Effector memory CD4-positive, alpha-beta T cell (primary cell): ENCODE data around the gene VEZT.
"Not testable (repeated sequence)": the region's sequence is repeated elsewhere in the genome, so short reads cannot be mapped to it uniquely, and the experiment has no call there.

ENCODE experiments used
- DNase-seq, 3 donors: peaks; one replicate each; pipeline ENCODE4 v3.0.0-alpha.2; 2020
- H3K27ac ChIP-seq: 2 replicates; pipeline ENCODE4 v1.7.0; 2013; ENCODE audit warnings: mild to moderate bottlenecking, low read length, moderate library complexity; ENCODE audit not compliant: insufficient read depth, poor library complexity, severe bottlenecking
- H3K27me3 ChIP-seq: replicated peaks from 2 replicates; pipeline ENCODE4 v1.7.0; 2013; ENCODE audit warnings: mild to moderate bottlenecking, low read length; ENCODE audit not compliant: insufficient read depth, control insufficient read depth, poor library complexity, severe bottlenecking
- H3K36me3 ChIP-seq: 2 replicates; pipeline ENCODE4 v1.7.0; 2013; ENCODE audit warnings: mild to moderate bottlenecking, low read length, moderate library complexity; ENCODE audit not compliant: control insufficient read depth, insufficient read depth
- H3K4me1 ChIP-seq: 2 replicates; pipeline ENCODE4 v1.7.0; 2013; ENCODE audit warnings: low read length, mild to moderate bottlenecking; ENCODE audit not compliant: control insufficient read depth, insufficient read depth, poor library complexity, severe bottlenecking
- H3K4me3 ChIP-seq: 2 replicates; pipeline ENCODE4 v1.7.0; 2013; ENCODE audit warnings: low read length, low read depth, mild to moderate bottlenecking; ENCODE audit not compliant: insufficient read depth, poor library complexity, severe bottlenecking
- H3K9me3 ChIP-seq: 2 replicates; pipeline ENCODE4 v1.7.0; 2013; ENCODE audit warnings: mild to moderate bottlenecking, low read length, moderate library complexity; ENCODE audit not compliant: control insufficient read depth

Gene VEZT

DNA sequence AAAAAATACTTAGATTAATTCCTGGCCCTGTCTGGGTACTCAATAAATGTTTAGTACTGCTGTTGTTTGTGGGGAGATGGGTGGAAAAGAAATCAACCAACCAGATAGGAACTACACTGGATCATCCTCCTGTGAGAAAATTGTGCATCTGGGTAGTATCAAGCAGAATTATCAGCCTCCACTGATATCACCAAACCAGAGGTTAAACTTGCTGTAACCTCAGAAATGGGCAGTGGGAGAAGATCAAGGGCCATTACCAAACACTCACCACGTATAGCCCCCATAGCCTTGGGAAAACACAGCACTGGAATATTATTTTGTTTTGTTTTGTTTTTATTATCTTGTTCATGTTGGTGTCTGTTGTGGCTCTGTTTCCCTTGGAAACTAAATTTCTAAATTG, 19.7 kb downstream of the VEZT start:
- Histone ChIP-seq H3K36me3 (no peaks in the 10 kb centered on the region), H3K27me3 (no peaks in the 10 kb centered on the region), H3K4me3 (no peak overlapping the region), H3K27ac (no peak overlapping the region), H3K9me3 (no peaks in the 10 kb centered on the region), H3K4me1 (no peaks in the 10 kb centered on the region)
- no peak for DNase-seq

DNA sequence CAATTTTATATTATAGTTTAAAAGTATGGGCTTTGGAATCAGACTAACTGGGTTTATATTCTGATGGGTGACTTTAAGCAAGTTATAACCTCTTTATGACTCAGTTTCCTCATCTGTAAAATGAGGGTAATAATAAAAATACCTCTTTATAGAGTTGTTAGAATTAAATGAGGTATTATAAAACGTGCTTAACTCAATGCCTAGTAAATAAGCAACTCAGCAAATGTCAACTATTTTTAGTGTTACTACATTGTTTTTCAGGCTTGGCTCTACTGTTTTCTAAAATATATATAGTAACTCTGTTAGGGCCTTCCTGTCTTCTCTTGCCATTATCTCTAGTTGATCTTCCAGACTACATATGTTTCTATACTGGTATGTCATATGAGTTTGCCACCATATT, 20.5 kb downstream of the VEZT start:
- H3K4me3 ChIP-seq, result no peak overlapping the region
- no peaks in the 10 kb centered on the region for H3K4me1 ChIP-seq
- no peaks in the 10 kb centered on the region for H3K27me3 ChIP-seq
- no peaks in the 10 kb centered on the region for H3K36me3 ChIP-seq
- DNase-seq, result no peak
- no peaks in the 10 kb centered on the region for H3K9me3 ChIP-seq
- no peak overlapping the region for H3K27ac ChIP-seq

DNA sequence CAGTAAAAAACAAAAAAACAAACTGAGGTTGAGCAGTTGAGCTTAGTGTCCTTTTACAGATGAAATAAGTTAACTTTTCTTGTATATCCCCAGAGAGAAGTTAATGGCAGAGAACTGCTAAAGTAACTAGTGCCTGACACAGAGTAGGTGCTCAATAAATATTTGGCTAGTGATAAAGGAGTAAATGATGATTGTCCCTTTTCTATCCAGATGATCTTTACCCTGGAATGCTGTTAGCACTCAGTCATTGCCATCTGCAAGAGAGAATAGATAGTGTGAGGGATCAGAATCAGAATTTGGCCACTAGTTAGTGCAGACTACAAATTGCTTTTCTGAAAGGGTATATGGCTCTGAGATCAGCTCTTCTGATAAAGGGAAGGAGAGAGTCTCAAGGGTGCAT, 21.6 kb downstream of the VEZT start:
- Histone ChIP-seq H3K4me1 (no peaks in the 10 kb centered on the region), H3K27ac (no peak overlapping the region), H3K4me3 (no peak overlapping the region), H3K27me3 (no peaks in the 10 kb centered on the region), H3K9me3 (no peaks in the 10 kb centered on the region), H3K36me3 (peaks cover 4% of the 10 kb centered on the region)
- DNase-seq, result no peak

DNA sequence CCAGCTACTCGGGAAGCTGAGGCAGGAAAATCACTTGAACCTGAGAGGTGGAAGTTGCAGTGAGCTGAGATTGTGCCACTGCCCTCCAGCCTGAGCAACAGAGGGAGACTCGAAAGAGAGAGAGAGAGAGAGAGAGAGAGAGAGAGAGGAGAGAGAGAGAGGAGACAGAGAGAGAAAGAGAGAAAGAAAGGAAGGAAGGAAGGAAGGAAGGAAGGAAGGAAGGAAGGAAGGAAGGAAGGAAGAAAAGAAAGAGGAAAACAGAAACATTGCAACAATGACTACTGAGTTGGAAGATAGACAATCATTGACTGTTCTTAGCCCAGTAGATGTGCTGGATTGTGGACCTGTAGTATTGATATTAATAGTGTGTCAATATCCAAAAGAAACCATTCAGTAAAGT, 22.2 kb downstream of the VEZT start:
- not testable (repeated sequence) for H3K9me3 ChIP-seq, DNase-seq, H3K4me1 ChIP-seq, H3K36me3 ChIP-seq, H3K27ac ChIP-seq, H3K4me3 ChIP-seq, H3K27me3 ChIP-seq

DNA sequence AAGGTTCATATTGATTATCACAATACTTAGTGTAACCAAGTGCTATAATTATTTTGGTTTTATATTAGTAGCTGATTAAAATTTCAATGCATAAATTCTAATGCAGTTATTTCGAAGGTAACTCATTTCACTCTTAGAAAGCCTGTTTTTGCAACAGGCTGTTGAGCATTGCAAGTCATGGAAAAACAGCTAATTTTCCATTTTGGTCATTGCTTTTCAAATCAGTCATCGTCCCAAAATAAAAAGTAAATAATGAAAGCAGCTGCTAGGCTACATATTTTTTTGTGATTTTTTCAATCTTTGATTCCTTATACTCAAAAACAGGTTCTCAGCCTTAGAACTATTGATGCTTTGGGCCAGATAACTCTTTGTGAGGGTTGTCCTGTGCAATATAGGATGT, 22.9 kb downstream of the VEZT start:
- H3K9me3 ChIP-seq, result no peaks in the 10 kb centered on the region
- H3K27me3 ChIP-seq, result no peaks in the 10 kb centered on the region
- peaks cover 5% of the 10 kb centered on the region for H3K36me3 ChIP-seq
- no peak overlapping the region for H3K27ac ChIP-seq
- no peaks in the 10 kb centered on the region for H3K4me1 ChIP-seq
- no peak for DNase-seq
- H3K4me3 ChIP-seq, result no peak overlapping the region

DNA sequence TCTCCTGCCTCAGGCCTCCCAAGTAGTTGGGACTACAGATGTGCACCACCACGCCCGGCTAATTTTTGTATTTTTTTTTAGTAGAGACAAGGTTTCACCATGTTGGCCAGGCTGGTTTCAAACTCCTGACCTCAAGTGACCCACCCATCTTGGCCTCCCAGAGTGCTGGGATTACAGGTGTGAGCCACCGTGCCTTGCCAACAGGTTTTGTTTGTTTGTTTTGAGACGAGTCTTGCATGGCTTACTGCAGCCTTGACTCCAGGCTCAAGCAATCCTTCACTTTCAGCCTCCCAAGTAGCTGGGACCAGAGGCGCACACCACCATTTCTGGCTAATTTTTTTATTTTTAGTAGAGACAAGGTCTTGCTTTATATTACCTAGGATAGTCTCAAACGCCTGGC, 23.5 kb downstream of the VEZT start:
- H3K27ac ChIP-seq, H3K4me3 ChIP-seq, H3K9me3 ChIP-seq, H3K4me1 ChIP-seq, DNase-seq, H3K36me3 ChIP-seq, H3K27me3 ChIP-seq: not testable (repeated sequence)

DNA sequence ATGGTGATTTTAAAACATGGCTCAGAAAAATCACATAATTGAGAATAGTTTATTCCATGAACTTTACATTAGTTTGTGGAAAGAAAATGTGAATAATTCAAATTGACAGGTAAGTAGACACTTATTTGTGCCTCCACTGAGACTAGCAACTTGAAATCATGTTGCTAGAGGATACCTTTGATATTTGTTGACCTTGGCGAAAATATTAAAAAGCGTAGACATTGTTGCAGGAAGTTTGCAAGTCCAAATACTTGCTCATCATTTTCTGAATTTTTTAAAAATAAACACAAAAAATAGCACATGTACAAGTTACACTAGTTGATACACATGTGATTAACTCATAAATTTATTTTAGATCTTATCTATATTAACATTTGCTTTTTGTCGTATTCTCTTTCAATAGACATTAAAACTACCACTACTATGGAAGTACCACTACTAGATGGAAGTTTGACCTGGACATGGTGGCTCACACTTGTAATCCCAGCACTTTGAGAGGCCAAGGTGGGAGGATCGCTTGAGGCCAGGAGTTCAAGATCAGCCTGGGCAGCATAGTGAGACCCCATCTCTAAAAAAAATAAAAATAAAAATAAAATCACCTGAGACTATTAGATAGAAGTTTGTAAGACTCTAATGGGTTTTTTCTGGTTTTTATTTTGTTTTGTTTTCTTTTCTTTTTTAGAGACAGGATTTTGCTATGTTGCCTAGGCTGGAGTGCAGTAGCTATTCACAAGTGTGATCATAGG, 24.3 kb downstream of the VEZT start:
- Histone ChIP-seq H3K36me3 (peaks cover 6% of the 10 kb centered on the region), H3K4me3 (no peak overlapping the region), H3K27me3 (no peaks in the 10 kb centered on the region), H3K27ac (no peak overlapping the region), H3K9me3 (no peaks in the 10 kb centered on the region), H3K4me1 (no peaks in the 10 kb centered on the region)
- no peak for DNase-seq

DNA sequence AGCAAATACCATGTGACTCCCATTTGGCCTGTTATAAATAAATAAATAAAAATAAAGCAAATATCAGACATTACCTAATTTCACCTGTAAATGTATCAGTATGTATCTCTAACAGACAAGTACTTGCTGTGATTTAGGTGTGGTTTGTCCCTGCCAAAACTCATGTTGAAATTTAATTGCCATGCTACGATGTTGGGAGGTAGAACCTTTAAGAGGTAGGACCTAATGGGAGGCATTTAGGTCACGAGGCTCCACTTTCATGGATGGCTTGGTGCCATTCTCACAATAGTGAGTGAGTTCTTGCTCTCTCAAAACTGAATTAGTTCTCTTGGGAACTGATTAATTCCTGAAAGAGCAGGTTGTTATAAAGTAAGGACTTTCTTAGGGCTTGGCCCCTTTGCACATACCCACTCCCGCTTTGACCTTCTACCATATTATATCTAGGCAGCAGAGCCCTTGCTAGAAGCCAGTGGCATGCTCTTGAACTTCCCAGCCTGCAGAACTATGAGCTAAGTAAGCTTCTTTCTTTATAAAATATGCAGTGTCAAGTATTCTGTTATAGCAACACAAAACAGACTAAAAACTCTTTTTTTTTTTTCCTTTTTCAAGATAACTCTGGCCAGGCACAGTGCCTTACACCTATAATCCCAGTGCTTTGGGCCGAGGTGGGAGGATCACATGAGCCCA, 26.0 kb downstream of the VEZT start:
- Histone ChIP-seq H3K27me3 (no peaks in the 10 kb centered on the region), H3K36me3 (peaks cover 8% of the 10 kb centered on the region), H3K9me3 (no peaks in the 10 kb centered on the region), H3K4me3 (no peak overlapping the region), H3K4me1 (no peaks in the 10 kb centered on the region), H3K27ac (no peak overlapping the region)
- DNase-seq, result no peak

DNA sequence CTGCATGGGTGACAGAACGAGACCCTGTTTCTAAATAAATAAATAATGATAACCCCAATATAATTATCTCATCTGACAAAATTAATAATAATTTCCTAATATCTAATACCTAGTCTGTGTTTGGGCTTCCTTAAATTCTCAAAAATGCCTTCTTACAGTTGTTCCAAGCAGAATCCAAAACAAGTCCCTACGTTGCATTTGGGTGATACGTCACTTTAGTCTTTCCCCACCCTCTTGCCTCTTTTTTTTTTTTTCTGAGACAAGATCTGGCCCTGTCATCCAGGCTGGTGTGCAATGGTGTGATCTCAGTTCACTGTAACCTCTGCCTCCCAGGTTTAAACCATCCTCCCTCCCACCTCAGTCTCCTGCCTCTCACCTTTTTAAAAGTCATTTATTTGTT, 26.7 kb downstream of the VEZT start:
- no peaks in the 10 kb centered on the region for H3K27me3 ChIP-seq
- H3K9me3 ChIP-seq, result no peaks in the 10 kb centered on the region
- DNase-seq, result no peak
- H3K4me1 ChIP-seq, result no peaks in the 10 kb centered on the region
- no peak overlapping the region for H3K27ac ChIP-seq
- H3K36me3 ChIP-seq, result peaks cover 8% of the 10 kb centered on the region
- H3K4me3 ChIP-seq, result no peak overlapping the region

DNA sequence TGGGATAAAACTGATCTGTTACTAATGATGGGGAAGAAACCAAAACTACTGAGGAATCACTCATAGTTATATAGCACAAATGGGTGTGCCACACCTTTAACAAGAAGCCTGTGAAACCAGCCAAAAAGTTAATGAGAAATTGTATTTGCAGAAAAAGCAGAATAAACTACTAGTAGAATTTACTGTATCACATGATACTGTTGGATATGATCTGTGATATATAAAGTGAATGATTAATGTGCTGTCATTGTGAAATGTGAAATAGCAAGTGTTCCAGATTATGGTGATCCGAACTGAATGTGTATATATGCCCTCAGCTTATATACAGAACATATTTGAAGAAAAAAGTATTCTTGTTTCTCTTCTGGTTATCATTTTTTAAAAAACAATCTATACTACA, 30.5 kb downstream of the VEZT start:
- no peaks in the 10 kb centered on the region for H3K9me3 ChIP-seq
- H3K27ac ChIP-seq, result no peak overlapping the region
- H3K36me3 ChIP-seq, result peaks cover 8% of the 10 kb centered on the region
- no peaks in the 10 kb centered on the region for H3K27me3 ChIP-seq
- DNase-seq, result no peak
- H3K4me3 ChIP-seq, result no peak overlapping the region
- no peaks in the 10 kb centered on the region for H3K4me1 ChIP-seq
